Activated CD8-positive, alpha-beta T cell treated with anti-CD3 and anti-CD28 coated beads for 36 hours (primary cell): ENCODE results near the gene PLEKHH2. TPM values are rescaled to one million over a fixed set of nuclear protein-coding genes. Genes with fewer than 3 reads are reported as not detected.
"Not testable (repeated sequence)": the region's sequence is repeated elsewhere in the genome, so short reads cannot be mapped to it uniquely, and the experiment has no call there.

Source experiments
- ATAC-seq: fragments of 200-7000 bp; cut with Tn5 transposase; one replicate; pipeline ENCODE4 v1.10.0; 2021; ENCODE audit warnings: mild to moderate bottlenecking, moderate library complexity
- CTCF ChIA-PET: fragments of 350-600 bp; sonication (Branson Sonifier 250); formaldehyde crosslinking; loops from one replicate; lab custom pipeline; 2021; ENCODE audit warnings: antibody characterized with exemption; lab: Charles Lee
- POLR2A ChIA-PET: fragments of 350-600 bp; sonication (Branson Sonifier 250); formaldehyde crosslinking; loops from one replicate; lab custom pipeline; 2021; ENCODE audit warnings: antibody characterized with exemption; lab: Charles Lee
- DNase-seq: peaks from one replicate; pipeline ENCODE4 v3.0.0-alpha.2; 2020
- H3K27ac Mint-ChIP-seq: one replicate; pipeline ENCODE4 v1.8.0; 2021; ENCODE audit warnings: mild to moderate bottlenecking, mixed read lengths
- H3K27me3 Mint-ChIP-seq: one replicate; pipeline ENCODE4 v1.8.0; 2021; ENCODE audit warnings: mixed read lengths
- H3K36me3 Mint-ChIP-seq: one replicate; pipeline ENCODE4 v1.8.0; 2021; ENCODE audit warnings: low read depth, mixed read lengths
- H3K4me1 Mint-ChIP-seq: one replicate; pipeline ENCODE4 v1.8.0; 2021; ENCODE audit warnings: low read depth, mixed read lengths
- H3K4me3 Mint-ChIP-seq: one replicate; pipeline ENCODE4 v1.8.0; 2021; ENCODE audit warnings: mild to moderate bottlenecking, moderate library complexity, mixed read lengths
- H3K9me3 Mint-ChIP-seq: one replicate; pipeline ENCODE4 v1.8.0; 2021; ENCODE audit warnings: mixed read lengths
- CTCF ChIP-seq: fragments of 200-600 bp; IDR thresholded peaks from one replicate; pipeline ENCODE4 v1.8.0; 2022; ENCODE audit warnings: antibody characterized with exemption, mild to moderate bottlenecking
- intact Hi-C: fragments of 100-400 bp; cut with micrococcal nuclease; formaldehyde crosslinking; loops from one replicate; pipeline ENCODE4 v1.10.0; 2022
- total RNA-seq, 2 experiments: library from RNA; stranded (reverse); gene quantifications; one replicate each; pipeline ENCODE4 v1.2.3, GENCODE V29; 2021

PLEKHH2 gene
- total RNA-seq, 2 experiments from 2014 or later = 0.43 to 0.56 TPM

GRCh38 chr2:43595603-43596412 lies 41.3 kb upstream of the PLEKHH2 start, which contains the start of gene THADA:
TSS of gene THADA (minus strand) at chr2:43596038. CDS start at chr2:43592392, 3,646 bp downstream.
- peak within 1 kb of the TSS; percentile 98 for H3K27ac Mint-ChIP-seq
- DNase-seq = peak; percentile 100
- ChIA-PET POLR2A (interaction anchor here (0.8 to 2.5 kb wide), 6 partner anchors 10 to 785 kb away, joined by 3 to 14 read pairs (median 4); no protein-coding TSS in a partner anchor), CTCF (interaction anchor here (0.9 to 2.5 kb wide), 9 partner anchors 8 to 22 kb away, joined by 3 to 16 read pairs (median 5); no protein-coding TSS in a partner anchor)
- H3K36me3 Mint-ChIP-seq = peaks cover 14% of the 10 kb centered on the region
- ATAC-seq = peak; percentile 98
- peaks cover 1% of the 10 kb centered on the region for H3K27me3 Mint-ChIP-seq
- TF ChIP-seq CTCF = no peak
- H3K9me3 Mint-ChIP-seq = no peaks in the 10 kb centered on the region
- H3K4me3 Mint-ChIP-seq = peak within 1 kb of the TSS; percentile 99
- H3K4me1 Mint-ChIP-seq = peaks cover 29% of the 10 kb centered on the region
- intact Hi-C loops = no loop called here

- H3K36me3 Mint-ChIP-seq, H3K27ac Mint-ChIP-seq, CTCF ChIA-PET, H3K4me1 Mint-ChIP-seq, POLR2A ChIA-PET, H3K4me3 Mint-ChIP-seq, ATAC-seq, intact Hi-C loops, DNase-seq, H3K27me3 Mint-ChIP-seq, H3K9me3 Mint-ChIP-seq: not testable (repeated sequence)
These were observed 36.5 kb upstream of the PLEKHH2 start for GRCh38 chr2:43600596-43600995.

GRCh38 chr2:43604674-43605073 lies 32.4 kb upstream of the PLEKHH2 start:
- no peak for ATAC-seq
- H3K9me3 Mint-ChIP-seq = no peaks in the 10 kb centered on the region
- H3K27me3 Mint-ChIP-seq = peaks cover 1% of the 10 kb centered on the region
- CTCF ChIA-PET = interaction anchor here (0.7 to 1.7 kb wide), 6 partner anchors 11 to 781 kb away, joined by 3 to 6 read pairs (median 4); no protein-coding TSS in a partner anchor
- no peaks in the 10 kb centered on the region for H3K36me3 Mint-ChIP-seq
- intact Hi-C loops = no loop called here
- H3K4me3 Mint-ChIP-seq = no peak overlapping the region
- TF ChIP-seq CTCF = no peak
- no peak for DNase-seq
- POLR2A ChIA-PET = interaction anchor here (2.6 kb wide), 1 partner anchor 8 kb away, joined by 14 read pairs; the partner anchor contains the start of gene THADA
- peaks cover 5% of the 10 kb centered on the region for H3K4me1 Mint-ChIP-seq
- H3K27ac Mint-ChIP-seq = no peak overlapping the region

- POLR2A ChIA-PET = interaction anchor here (2.6 kb wide), 1 partner anchor 9 kb away, joined by 14 read pairs; the partner anchor contains the start of gene THADA
These were observed 31.9 kb upstream of the PLEKHH2 start for GRCh38 chr2:43605079-43605655.

More at GRCh38 chr2:43605079-43605655, 31.9 kb upstream of the PLEKHH2 start:
- intact Hi-C loops = no loop called here
- H3K4me1 Mint-ChIP-seq = peaks cover 5% of the 10 kb centered on the region
- H3K27me3 Mint-ChIP-seq = no peaks in the 10 kb centered on the region
- peak; percentile 82 for ATAC-seq
- CTCF ChIA-PET = interaction anchor here (0.7 to 1.7 kb wide), 8 partner anchors 9 to 782 kb away, joined by 3 to 16 read pairs (median 4); partner anchors contain the start of gene THADA
- no peaks in the 10 kb centered on the region for H3K36me3 Mint-ChIP-seq
- H3K9me3 Mint-ChIP-seq = no peaks in the 10 kb centered on the region
- peak; percentile 42 for TF ChIP-seq CTCF
- peak; percentile 54 for DNase-seq
- no peak overlapping the region for H3K4me3 Mint-ChIP-seq
- no peak overlapping the region for H3K27ac Mint-ChIP-seq
